Purkinje cell (primary cell): ENCODE data around the gene SCRG1. TPM values are rescaled to one million over a fixed set of nuclear protein-coding genes. Genes with fewer than 3 reads are reported as not detected.

Experiments
- polyA plus RNA-seq: library from polyadenylated mRNA; unstranded; fragments of >200 nt; fragmentation: Nextera tagmentation; gene quantifications from 2 replicates; pipeline ENCODE4 v1.2.1, GENCODE V29; 2014

SCRG1 gene
- 8.5 and 19.4 TPM in 2 replicates for polyA plus RNA-seq

DNA sequence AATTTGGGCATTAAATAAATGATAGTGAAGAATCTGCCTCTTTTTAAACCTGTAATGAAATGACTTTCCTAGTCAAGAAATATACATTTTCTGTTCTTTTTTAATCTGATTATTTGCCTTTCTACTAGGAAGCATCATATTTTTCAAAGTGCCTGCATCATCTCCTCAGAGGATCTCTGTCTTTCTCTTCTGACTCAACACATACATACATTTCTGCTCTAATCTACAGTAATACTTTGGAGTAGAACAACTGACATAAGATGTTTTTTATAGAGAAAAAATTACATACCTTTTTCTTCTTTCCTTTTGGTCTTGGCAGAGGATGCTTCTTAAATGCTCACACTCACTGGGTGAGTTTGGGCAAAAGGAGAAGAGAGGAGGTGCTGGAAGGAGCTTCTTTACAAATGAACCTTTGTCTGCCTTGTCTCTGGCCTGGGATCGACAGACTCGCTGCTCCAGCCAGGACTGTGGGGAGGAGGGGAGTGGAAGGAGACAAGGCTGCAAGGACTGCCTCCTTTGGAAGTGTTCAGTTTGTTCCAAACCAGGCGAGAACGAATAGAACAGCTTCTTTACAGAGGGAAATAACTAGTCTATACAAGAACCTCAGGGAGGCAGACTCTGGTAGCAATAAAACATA lies at the start of gene SCRG1:
SCRG1 (minus strand) TSS at position 338 of the 637 bp plus-strand sequence. CDS start 7,702 bp downstream, outside the sequence.

DNA sequence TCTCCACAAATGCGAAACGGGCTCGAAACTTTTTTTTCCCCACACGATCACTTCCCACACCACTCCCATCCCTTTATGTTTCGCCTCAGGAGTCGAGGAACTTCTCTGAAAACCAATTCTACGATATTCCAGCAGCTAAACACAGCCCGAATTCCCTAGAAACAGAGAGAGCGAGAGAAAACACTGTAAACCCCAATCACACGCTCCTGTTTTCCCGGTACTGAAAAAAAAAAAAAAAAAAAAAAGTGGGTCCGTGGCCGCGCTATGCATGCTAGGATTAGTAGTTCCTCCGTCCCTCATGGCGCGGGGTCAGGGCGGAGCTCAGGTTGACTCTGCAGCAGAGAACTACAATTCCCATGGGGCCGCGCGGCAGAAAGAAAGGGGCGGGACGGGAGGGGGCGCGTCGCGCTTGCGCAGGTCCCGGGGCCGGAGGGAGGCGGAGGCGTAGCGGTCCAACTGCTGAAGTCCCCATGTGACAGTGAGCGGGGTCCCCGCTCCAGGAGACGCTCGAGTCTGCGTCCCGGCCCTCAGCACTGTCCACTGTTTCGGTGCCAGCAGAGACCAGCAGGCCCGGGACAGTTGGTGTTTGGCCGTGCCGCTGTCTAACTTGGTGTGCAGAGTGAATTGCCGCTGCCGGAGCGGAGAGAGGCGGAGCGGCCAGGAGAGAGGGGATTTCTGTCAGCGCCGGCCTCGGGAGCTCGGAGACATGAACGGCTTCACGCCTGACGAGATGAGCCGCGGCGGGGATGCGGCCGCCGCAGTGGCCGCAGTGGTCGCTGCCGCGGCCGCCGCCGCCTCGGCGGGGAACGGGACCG lies 28.2 kb downstream of the SCRG1 start, which contains the start of gene SAP30:
SAP30 (plus strand) TSS at position 478 of the 815 bp plus-strand sequence; CDS start at position 707, 229 bp downstream.

Other genes starting within 250 kb of the SCRG1 start
- 15.0 and 19.8 TPM in 2 replicates for gene GALNT7, start 230.3 kb downstream of the SCRG1 start, polyA plus RNA-seq
- 54.6 and 57.0 TPM in 2 replicates for gene HMGB2, start 64.8 kb downstream of the SCRG1 start, polyA plus RNA-seq
- 8.6 and 11.1 TPM in 2 replicates for gene SAP30, start 28.2 kb downstream of the SCRG1 start, polyA plus RNA-seq
- gene HAND2, start 131.1 kb upstream of the SCRG1 start, polyA plus RNA-seq, result not detected in 2 replicates